BJ (cell line): ENCODE data around the gene PDIK1L. TPM values are rescaled to one million over a fixed set of nuclear protein-coding genes. Genes with fewer than 3 reads are reported as not detected.

Experiments
- CTCF ChIA-PET: fragments of 350-600 bp; formaldehyde crosslinking; extraction: SDS; loops from one replicate; lab custom pipeline; 2021; ENCODE audit warnings: antibody characterized with exemption, inconsistent platforms; lab: Yijun Ruan, JAX
- POLR2A ChIA-PET: fragments of 300-600 bp; sonication (Branson Sonifier 250); formaldehyde crosslinking; extraction: SDS; loops from one replicate; lab custom pipeline; 2021; ENCODE audit warnings: antibody characterized with exemption; lab: Charles Lee
- DNase-seq: peaks from one replicate; pipeline ENCODE4 v3.0.0-alpha.2; 2011; ENCODE audit warnings: low read depth
- H3K27me3 ChIP-seq: 2 replicates; pipeline ENCODE4 v1.6.0; 2011; ENCODE audit warnings: low read length; ENCODE audit not compliant: control insufficient read depth, insufficient read depth
- H3K36me3 ChIP-seq: 2 replicates; pipeline ENCODE4 v1.5.1; 2011; ENCODE audit warnings: low read length; ENCODE audit not compliant: control insufficient read depth, insufficient read depth
- H3K4me3 ChIP-seq: 2 replicates; pipeline ENCODE4 v1.5.1; 2011; ENCODE audit warnings: low read depth, mild to moderate bottlenecking, control low read depth, low read length
- polyA plus RNA-seq: library from polyadenylated mRNA; depleted of rRNA; stranded (reverse); fragments of >200 nt; gene quantifications from 2 replicates; pipeline ENCODE4 v1.2.3, GENCODE V29; 2011
- TF ChIP-seq, protein P1 (sequence below): IDR thresholded peaks from 2 replicates; pipeline ENCODE4 v1.5.1; 2011; ENCODE audit warnings: low read depth, mild to moderate bottlenecking, control low read depth, inconsistent platforms, low read length, moderate library complexity; ENCODE audit not compliant: insufficient read depth

The PDIK1L gene
- polyA plus RNA-seq, 1 experiment, result 1.4 TPM

DNA sequence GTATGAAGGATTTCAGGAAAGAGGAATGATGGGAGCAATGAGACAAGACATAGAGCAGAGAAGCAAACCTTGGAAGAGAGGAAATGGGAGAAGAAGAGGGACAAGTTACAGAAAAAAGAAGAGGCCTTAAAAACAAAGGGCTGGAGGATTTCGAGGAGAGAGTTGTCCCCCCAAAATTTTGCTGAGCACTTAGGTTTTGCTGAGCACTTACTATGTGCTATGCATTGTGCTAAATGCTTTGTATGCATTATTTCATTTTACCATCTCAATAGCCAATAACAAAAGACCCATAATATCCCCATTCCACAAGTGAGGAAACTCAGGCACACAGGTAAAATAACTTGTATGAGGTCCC, 41.7 kb upstream of the PDIK1L start:
- Histone ChIP-seq H3K27me3 (peaks cover 32% of the 10 kb centered on the region), H3K36me3 (no peaks in the 10 kb centered on the region), H3K4me3 (no peak overlapping the region)
- ChIA-PET CTCF (interaction anchor here (1.3 kb wide), 1 partner anchor 35 kb away, joined by 3 read pairs; no protein-coding TSS in a partner anchor), POLR2A (no interaction called here)
- no peak for DNase-seq
- TF ChIP-seq, protein P1, sequence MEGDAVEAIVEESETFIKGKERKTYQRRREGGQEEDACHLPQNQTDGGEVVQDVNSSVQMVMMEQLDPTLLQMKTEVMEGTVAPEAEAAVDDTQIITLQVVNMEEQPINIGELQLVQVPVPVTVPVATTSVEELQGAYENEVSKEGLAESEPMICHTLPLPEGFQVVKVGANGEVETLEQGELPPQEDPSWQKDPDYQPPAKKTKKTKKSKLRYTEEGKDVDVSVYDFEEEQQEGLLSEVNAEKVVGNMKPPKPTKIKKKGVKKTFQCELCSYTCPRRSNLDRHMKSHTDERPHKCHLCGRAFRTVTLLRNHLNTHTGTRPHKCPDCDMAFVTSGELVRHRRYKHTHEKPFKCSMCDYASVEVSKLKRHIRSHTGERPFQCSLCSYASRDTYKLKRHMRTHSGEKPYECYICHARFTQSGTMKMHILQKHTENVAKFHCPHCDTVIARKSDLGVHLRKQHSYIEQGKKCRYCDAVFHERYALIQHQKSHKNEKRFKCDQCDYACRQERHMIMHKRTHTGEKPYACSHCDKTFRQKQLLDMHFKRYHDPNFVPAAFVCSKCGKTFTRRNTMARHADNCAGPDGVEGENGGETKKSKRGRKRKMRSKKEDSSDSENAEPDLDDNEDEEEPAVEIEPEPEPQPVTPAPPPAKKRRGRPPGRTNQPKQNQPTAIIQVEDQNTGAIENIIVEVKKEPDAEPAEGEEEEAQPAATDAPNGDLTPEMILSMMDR, result no peak

DNA sequence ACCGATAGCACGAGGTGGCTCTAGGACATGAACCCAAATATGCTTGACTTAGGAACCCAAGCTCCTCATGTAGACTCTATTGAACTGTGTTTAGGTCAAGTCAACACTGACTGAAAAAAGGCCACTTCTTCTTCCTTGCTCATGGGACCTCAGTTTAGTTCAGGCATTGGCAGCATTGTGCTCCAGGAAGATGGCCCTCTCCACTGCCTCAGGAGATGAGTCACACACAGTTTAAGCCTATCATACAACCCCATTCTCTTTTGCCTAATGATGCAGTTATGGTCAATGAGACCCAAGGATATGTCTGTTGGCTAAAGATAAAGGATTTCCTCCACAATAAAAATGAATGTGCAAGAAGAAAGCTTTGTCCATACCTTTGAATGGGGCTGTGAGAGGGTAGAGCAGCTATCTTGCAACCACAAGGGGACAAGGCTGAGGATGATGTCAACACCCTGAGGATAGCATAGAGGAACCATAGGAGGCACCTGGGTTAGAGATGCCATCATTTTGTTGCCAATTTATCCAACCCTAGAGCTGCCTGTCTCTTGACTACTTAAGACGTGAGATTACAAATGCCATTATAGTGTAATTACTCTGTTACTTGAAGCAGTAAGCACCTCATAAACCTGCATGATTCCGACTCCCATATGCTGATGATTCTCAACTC, 41.2 kb upstream of the PDIK1L start:
- POLR2A ChIA-PET, result no interaction called here
- Histone ChIP-seq H3K4me3 (no peak overlapping the region), H3K36me3 (no peaks in the 10 kb centered on the region), H3K27me3 (peaks cover 31% of the 10 kb centered on the region)
- no peak for DNase-seq
- CTCF ChIA-PET, result interaction anchor here (1.3 kb wide), 1 partner anchor 34 kb away, joined by 3 read pairs; no protein-coding TSS in a partner anchor
- TF ChIP-seq, protein P1, result no peak

- POLR2A ChIA-PET, result no interaction called here
- no peak for DNase-seq
- TF ChIP-seq, protein P1, result no peak
- Histone ChIP-seq H3K27me3 (peaks cover 28% of the 10 kb centered on the region), H3K36me3 (no peaks in the 10 kb centered on the region), H3K4me3 (no peak overlapping the region)
- CTCF ChIA-PET, result interaction anchor here (0.6 kb wide), 1 partner anchor 346 kb away, joined by 3 read pairs; no protein-coding TSS in a partner anchor
These were observed 40.7 kb upstream of the PDIK1L start for GRCh38 chr1:26070963-26071342.

DNA sequence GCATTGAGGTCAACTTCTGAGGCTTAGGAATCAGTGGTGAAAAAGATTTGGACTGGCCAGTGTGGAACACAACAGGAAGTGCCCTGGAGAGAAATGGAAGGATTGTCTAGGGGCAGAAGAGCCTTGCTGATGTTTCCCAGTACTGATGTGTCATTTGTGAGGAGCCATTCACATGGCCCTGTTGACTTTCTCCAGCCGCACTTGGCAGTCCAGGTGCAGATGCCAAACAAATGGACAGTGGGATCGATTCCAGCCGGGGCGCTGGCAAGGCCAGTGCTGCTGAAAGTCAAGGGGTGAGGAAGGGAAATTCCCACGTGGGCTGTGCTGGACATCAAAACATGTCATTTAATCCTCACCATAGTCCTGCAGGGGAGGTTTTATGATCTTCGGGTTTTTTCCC, 39.3 kb upstream of the PDIK1L start:
- H3K27me3 ChIP-seq, result peaks cover 23% of the 10 kb centered on the region
- CTCF ChIA-PET, result no interaction called here
- DNase-seq, result no peak

DNA sequence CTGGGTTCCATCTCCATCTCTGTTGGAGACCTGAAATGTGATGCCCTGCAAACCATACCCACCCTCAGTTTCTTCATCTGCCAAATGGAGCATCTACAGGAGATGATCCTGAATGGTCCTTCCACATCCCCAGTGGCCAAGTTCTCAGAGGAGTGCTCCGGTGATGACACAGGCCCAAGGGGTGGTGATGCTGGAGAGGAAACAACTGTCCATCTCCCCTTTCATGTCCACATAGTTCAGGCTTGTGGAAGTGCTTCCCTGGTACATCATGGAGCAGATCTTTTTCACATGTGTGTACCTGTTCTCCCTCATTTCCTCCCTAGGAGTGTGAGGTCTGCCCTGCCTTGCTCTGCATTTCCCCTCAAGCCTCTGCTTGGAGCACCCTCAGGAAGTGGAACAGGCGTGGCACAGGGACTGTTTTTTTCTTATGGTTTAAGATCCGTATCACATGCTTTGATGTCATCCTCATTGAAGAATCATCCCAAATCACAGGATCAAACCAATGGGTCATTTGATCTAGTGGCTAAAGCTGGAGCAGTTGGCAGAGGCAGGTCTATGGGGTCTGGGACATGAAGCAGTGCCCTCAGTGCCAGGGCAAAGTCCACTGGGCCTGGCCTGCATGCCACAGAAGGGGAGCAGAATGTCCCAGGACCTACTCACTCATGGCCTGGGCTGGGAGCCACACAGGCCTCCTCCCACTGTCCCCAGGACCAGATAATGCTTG, 36.0 kb upstream of the PDIK1L start:
- TF ChIP-seq, protein P1, result no peak
- POLR2A ChIA-PET, result no interaction called here
- CTCF ChIA-PET, result interaction anchor here (0.6 to 1.0 kb wide), 2 partner anchors 10 to 17 kb away, joined by 3 to 4 read pairs; no protein-coding TSS in a partner anchor
- H3K36me3 ChIP-seq, result no peaks in the 10 kb centered on the region
- DNase-seq, result no peak
- no peak overlapping the region for H3K4me3 ChIP-seq
- H3K27me3 ChIP-seq, result peaks cover 14% of the 10 kb centered on the region

More for the DNA sequence above, 39.3 kb upstream of the PDIK1L start:
- Histone ChIP-seq H3K4me3 (no peak overlapping the region), H3K36me3 (no peaks in the 10 kb centered on the region)
- POLR2A ChIA-PET, result no interaction called here
- TF ChIP-seq, protein P1, result no peak
